ENCODE measurements around the gene RRP15.
A peak's percentile ranks its signal among the peaks of the same experiment; 100 is the strongest.

RRP15 gene

GRCh38 chr1:218284917-218285635, at the start of gene RRP15:
Gene RRP15, plus strand, starts transcription at chr1:218285293. Its CDS starts 24 bp downstream, at chr1:218285317.
- Histone ChIP-seq H3K27me3 (ENCODE audit: control insufficient read depth, insufficient read depth, low read length) (no peaks in the 10 kb centered on the region), H3K4me3 (ENCODE audit: low read length) (peak within 1 kb of the TSS; percentile 95), H3K27ac (ENCODE audit: low read length) (peak within 1 kb of the TSS; percentile 59), H3K9me3 (ENCODE audit: control insufficient read depth, low read depth, low read length) (no peaks in the 10 kb centered on the region), H3K36me3 (ENCODE audit: control insufficient read depth, low read depth, low read length) (no peaks in the 10 kb centered on the region), H3K4me1 (ENCODE audit: control insufficient read depth, low read depth, low read length) (peaks cover 8% of the 10 kb centered on the region), H3K9ac (ENCODE audit: low read length) (peak within 1 kb of the TSS; percentile 84)

GRCh38 chr1:218242171-218242570, 42.9 kb upstream of the RRP15 start:
- H3K4me1 ChIP-seq (ENCODE audit: control insufficient read depth, low read depth, low read length) = no peaks in the 10 kb centered on the region
- H3K9ac ChIP-seq (ENCODE audit: low read length) = no peak overlapping the region
- H3K36me3 ChIP-seq (ENCODE audit: control insufficient read depth, low read depth, low read length) = no peaks in the 10 kb centered on the region
- no peak overlapping the region for H3K27ac ChIP-seq (ENCODE audit: low read length)
- no peaks in the 10 kb centered on the region for H3K9me3 ChIP-seq (ENCODE audit: control insufficient read depth, low read depth, low read length)
- H3K27me3 ChIP-seq (ENCODE audit: control insufficient read depth, insufficient read depth, low read length) = no peaks in the 10 kb centered on the region
- no peak overlapping the region for H3K4me3 ChIP-seq (ENCODE audit: low read length)

GRCh38 chr1:218247339-218247738, 37.8 kb upstream of the RRP15 start:
- Histone ChIP-seq H3K27me3 (ENCODE audit: control insufficient read depth, insufficient read depth, low read length) (no peaks in the 10 kb centered on the region), H3K36me3 (ENCODE audit: control insufficient read depth, low read depth, low read length) (no peaks in the 10 kb centered on the region), H3K9ac (ENCODE audit: low read length) (no peak overlapping the region), H3K27ac (ENCODE audit: low read length) (no peak overlapping the region), H3K4me3 (ENCODE audit: low read length) (no peak overlapping the region), H3K9me3 (ENCODE audit: control insufficient read depth, low read depth, low read length) (no peaks in the 10 kb centered on the region), H3K4me1 (ENCODE audit: control insufficient read depth, low read depth, low read length) (no peaks in the 10 kb centered on the region)

GRCh38 chr1:218249338-218250140, 35.6 kb upstream of the RRP15 start:
- H3K27me3 ChIP-seq (ENCODE audit: control insufficient read depth, insufficient read depth, low read length) = no peaks in the 10 kb centered on the region
- no peak overlapping the region for H3K9ac ChIP-seq (ENCODE audit: low read length)
- H3K9me3 ChIP-seq (ENCODE audit: control insufficient read depth, low read depth, low read length) = no peaks in the 10 kb centered on the region
- H3K4me1 ChIP-seq (ENCODE audit: control insufficient read depth, low read depth, low read length) = peaks cover 7% of the 10 kb centered on the region
- H3K36me3 ChIP-seq (ENCODE audit: control insufficient read depth, low read depth, low read length) = no peaks in the 10 kb centered on the region
- no peak overlapping the region for H3K4me3 ChIP-seq (ENCODE audit: low read length)
- no peak overlapping the region for H3K27ac ChIP-seq (ENCODE audit: low read length)

- peaks cover 10% of the 10 kb centered on the region for H3K4me1 ChIP-seq (ENCODE audit: control insufficient read depth, low read depth, low read length)
- no peak overlapping the region for H3K9ac ChIP-seq (ENCODE audit: low read length)
- H3K36me3 ChIP-seq (ENCODE audit: control insufficient read depth, low read depth, low read length) = no peaks in the 10 kb centered on the region
- H3K9me3 ChIP-seq (ENCODE audit: control insufficient read depth, low read depth, low read length) = no peaks in the 10 kb centered on the region
- H3K27me3 ChIP-seq (ENCODE audit: control insufficient read depth, insufficient read depth, low read length) = no peaks in the 10 kb centered on the region
- no peak overlapping the region for H3K27ac ChIP-seq (ENCODE audit: low read length)
- no peak overlapping the region for H3K4me3 ChIP-seq (ENCODE audit: low read length)
Measured at GRCh38 chr1:218250492-218250891, 34.6 kb upstream of the RRP15 start.

- Histone ChIP-seq H3K36me3 (ENCODE audit: control insufficient read depth, low read depth, low read length) (no peaks in the 10 kb centered on the region), H3K27me3 (ENCODE audit: control insufficient read depth, insufficient read depth, low read length) (no peaks in the 10 kb centered on the region), H3K4me1 (ENCODE audit: control insufficient read depth, low read depth, low read length) (peaks cover 10% of the 10 kb centered on the region), H3K9ac (ENCODE audit: low read length) (no peak overlapping the region), H3K4me3 (ENCODE audit: low read length) (no peak overlapping the region), H3K27ac (ENCODE audit: low read length) (no peak overlapping the region), H3K9me3 (ENCODE audit: control insufficient read depth, low read depth, low read length) (no peaks in the 10 kb centered on the region)
Measured at GRCh38 chr1:218254296-218254946, 30.7 kb upstream of the RRP15 start.

- Histone ChIP-seq H3K9me3 (ENCODE audit: control insufficient read depth, low read depth, low read length) (no peaks in the 10 kb centered on the region), H3K4me1 (ENCODE audit: control insufficient read depth, low read depth, low read length) (peaks cover 10% of the 10 kb centered on the region), H3K36me3 (ENCODE audit: control insufficient read depth, low read depth, low read length) (no peaks in the 10 kb centered on the region), H3K4me3 (ENCODE audit: low read length) (no peak overlapping the region), H3K9ac (ENCODE audit: low read length) (no peak overlapping the region), H3K27ac (ENCODE audit: low read length) (no peak overlapping the region), H3K27me3 (ENCODE audit: control insufficient read depth, insufficient read depth, low read length) (no peaks in the 10 kb centered on the region)
Measured at GRCh38 chr1:218255090-218255489, 30.0 kb upstream of the RRP15 start.

GRCh38 chr1:218257371-218257770, 27.7 kb upstream of the RRP15 start:
- H3K9ac ChIP-seq (ENCODE audit: low read length) = no peak overlapping the region

GRCh38 chr1:218257971-218258370, 27.1 kb upstream of the RRP15 start:
- H3K9ac ChIP-seq (ENCODE audit: low read length) = no peak overlapping the region
- peaks cover 10% of the 10 kb centered on the region for H3K4me1 ChIP-seq (ENCODE audit: control insufficient read depth, low read depth, low read length)
- H3K4me3 ChIP-seq (ENCODE audit: low read length) = no peak overlapping the region
- no peaks in the 10 kb centered on the region for H3K9me3 ChIP-seq (ENCODE audit: control insufficient read depth, low read depth, low read length)
- no peaks in the 10 kb centered on the region for H3K27me3 ChIP-seq (ENCODE audit: control insufficient read depth, insufficient read depth, low read length)
- H3K36me3 ChIP-seq (ENCODE audit: control insufficient read depth, low read depth, low read length) = no peaks in the 10 kb centered on the region
- no peak overlapping the region for H3K27ac ChIP-seq (ENCODE audit: low read length)

More at GRCh38 chr1:218257371-218257770, 27.7 kb upstream of the RRP15 start:
- Histone ChIP-seq H3K36me3 (ENCODE audit: control insufficient read depth, low read depth, low read length) (no peaks in the 10 kb centered on the region), H3K4me3 (ENCODE audit: low read length) (no peak overlapping the region), H3K27me3 (ENCODE audit: control insufficient read depth, insufficient read depth, low read length) (no peaks in the 10 kb centered on the region), H3K9me3 (ENCODE audit: control insufficient read depth, low read depth, low read length) (no peaks in the 10 kb centered on the region), H3K27ac (ENCODE audit: low read length) (no peak overlapping the region), H3K4me1 (ENCODE audit: control insufficient read depth, low read depth, low read length) (peaks cover 10% of the 10 kb centered on the region)

GRCh38 chr1:218259339-218259738, 25.8 kb upstream of the RRP15 start:
- Histone ChIP-seq H3K9me3 (ENCODE audit: control insufficient read depth, low read depth, low read length) (no peaks in the 10 kb centered on the region), H3K4me1 (ENCODE audit: control insufficient read depth, low read depth, low read length) (peaks cover 4% of the 10 kb centered on the region), H3K36me3 (ENCODE audit: control insufficient read depth, low read depth, low read length) (no peaks in the 10 kb centered on the region), H3K27me3 (ENCODE audit: control insufficient read depth, insufficient read depth, low read length) (no peaks in the 10 kb centered on the region), H3K4me3 (ENCODE audit: low read length) (no peak overlapping the region), H3K27ac (ENCODE audit: low read length) (no peak overlapping the region), H3K9ac (ENCODE audit: low read length) (no peak overlapping the region)

- H3K9me3 ChIP-seq (ENCODE audit: control insufficient read depth, low read depth, low read length) = no peaks in the 10 kb centered on the region
- H3K27ac ChIP-seq (ENCODE audit: low read length) = no peak overlapping the region
- no peaks in the 10 kb centered on the region for H3K36me3 ChIP-seq (ENCODE audit: control insufficient read depth, low read depth, low read length)
- no peak overlapping the region for H3K9ac ChIP-seq (ENCODE audit: low read length)
- no peak overlapping the region for H3K4me3 ChIP-seq (ENCODE audit: low read length)
- no peaks in the 10 kb centered on the region for H3K4me1 ChIP-seq (ENCODE audit: control insufficient read depth, low read depth, low read length)
- H3K27me3 ChIP-seq (ENCODE audit: control insufficient read depth, insufficient read depth, low read length) = no peaks in the 10 kb centered on the region
Measured at GRCh38 chr1:218259800-218260199, 25.3 kb upstream of the RRP15 start.
